ENCODE data around the gene NEK8. TPM values are rescaled to one million over a fixed set of nuclear protein-coding genes. Genes with fewer than 3 reads are reported as not detected.

The NEK8 gene
- total RNA-seq, 4 donors from 2014 or later = 2.8 to 6.0 (median 3.5) TPM

DNA sequence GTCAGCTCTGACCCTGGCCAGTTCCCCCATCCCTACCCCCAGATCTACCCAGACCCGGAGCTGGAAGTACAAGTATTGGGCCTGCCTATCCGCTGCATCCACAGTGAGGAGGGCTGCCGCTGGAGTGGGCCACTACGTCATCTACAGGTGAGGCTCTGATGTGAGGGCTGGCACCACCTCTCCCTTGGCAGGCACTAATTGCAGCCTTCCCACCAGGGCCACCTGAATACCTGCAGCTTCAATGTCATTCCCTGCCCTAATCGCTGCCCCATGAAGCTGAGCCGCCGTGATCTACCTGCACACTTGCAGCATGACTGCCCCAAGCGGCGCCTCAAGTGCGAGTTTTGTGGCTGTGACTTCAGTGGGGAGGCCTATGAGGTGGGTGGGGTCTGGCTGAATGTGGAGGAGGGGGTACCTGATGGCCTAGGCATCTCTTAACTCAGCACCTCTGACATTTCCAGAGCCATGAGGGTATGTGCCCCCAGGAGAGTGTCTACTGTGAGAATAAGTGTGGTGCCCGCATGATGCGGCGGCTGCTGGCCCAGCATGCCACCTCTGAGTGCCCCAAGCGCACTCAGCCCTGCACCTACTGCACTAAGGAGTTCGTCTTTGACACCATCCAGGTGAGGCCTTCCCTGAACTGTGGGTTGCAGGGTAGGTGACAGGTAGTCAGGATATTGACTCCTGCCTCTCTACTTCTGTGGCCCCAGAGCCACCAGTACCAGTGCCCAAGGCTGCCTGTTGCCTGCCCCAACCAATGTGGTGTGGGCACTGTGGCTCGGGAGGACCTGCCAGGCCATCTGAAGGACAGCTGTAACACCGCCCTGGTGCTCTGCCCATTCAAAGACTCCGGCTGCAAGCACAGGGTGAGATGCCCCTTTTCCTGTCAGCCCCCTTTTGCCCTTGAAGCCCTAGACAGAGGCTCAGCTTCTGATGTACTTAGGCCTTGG lies 19.5 kb downstream of the NEK8 start:
- H3K9me3 ChIP-seq = no peaks in the 10 kb centered on the region
- H3K4me3 ChIP-seq = no peak overlapping the region
- WGBS, 2 donors = 81 to 83% methylated on average over 12 to 16 of the region's 18 CpGs
- DNase-seq (ENCODE audit: low spot score in 2 of 2) = no peak
- peaks cover 0 to 69% (median 32%) of the 10 kb centered on the region in 4 donors for H3K4me1 ChIP-seq
- H3K36me3 ChIP-seq = peaks cover 0 to 49% (median 0%) of the 10 kb centered on the region in 3 donors
- peak overlapping the region in 3 of 4 donors; percentile 93 to 100 (median 99) for H3K27ac ChIP-seq
- H3K27me3 ChIP-seq = no peaks in the 10 kb centered on the region
- TF ChIP-seq POLR2A (IDR thresholded peaks at IDR 0.05) = no peak
- TF ChIP-seq EP300 (IDR thresholded peaks at IDR 0.05) = no peak
- TF ChIP-seq, protein P1, sequence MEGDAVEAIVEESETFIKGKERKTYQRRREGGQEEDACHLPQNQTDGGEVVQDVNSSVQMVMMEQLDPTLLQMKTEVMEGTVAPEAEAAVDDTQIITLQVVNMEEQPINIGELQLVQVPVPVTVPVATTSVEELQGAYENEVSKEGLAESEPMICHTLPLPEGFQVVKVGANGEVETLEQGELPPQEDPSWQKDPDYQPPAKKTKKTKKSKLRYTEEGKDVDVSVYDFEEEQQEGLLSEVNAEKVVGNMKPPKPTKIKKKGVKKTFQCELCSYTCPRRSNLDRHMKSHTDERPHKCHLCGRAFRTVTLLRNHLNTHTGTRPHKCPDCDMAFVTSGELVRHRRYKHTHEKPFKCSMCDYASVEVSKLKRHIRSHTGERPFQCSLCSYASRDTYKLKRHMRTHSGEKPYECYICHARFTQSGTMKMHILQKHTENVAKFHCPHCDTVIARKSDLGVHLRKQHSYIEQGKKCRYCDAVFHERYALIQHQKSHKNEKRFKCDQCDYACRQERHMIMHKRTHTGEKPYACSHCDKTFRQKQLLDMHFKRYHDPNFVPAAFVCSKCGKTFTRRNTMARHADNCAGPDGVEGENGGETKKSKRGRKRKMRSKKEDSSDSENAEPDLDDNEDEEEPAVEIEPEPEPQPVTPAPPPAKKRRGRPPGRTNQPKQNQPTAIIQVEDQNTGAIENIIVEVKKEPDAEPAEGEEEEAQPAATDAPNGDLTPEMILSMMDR (IDR thresholded peaks at IDR 0.05) = no peak

DNA sequence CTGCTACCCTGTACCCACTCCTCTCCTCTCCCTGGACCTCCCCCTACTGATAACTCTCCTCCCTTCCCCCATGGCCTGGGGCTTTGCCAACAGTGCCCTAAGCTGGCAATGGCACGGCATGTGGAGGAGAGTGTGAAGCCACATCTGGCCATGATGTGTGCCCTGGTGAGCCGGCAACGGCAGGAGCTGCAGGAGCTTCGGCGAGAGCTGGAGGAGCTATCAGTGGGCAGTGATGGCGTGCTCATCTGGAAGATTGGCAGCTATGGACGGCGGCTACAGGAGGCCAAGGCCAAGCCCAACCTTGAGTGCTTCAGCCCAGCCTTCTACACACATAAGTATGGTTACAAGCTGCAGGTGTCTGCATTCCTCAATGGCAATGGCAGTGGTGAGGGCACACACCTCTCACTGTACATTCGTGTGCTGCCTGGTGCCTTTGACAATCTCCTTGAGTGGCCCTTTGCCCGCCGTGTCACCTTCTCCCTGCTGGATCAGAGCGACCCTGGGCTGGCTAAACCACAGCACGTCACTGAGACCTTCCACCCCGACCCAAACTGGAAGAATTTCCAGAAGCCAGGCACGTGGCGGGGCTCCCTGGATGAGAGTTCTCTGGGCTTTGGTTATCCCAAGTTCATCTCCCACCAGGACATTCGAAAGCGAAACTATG lies 20.4 kb downstream of the NEK8 start:
- WGBS, 2 donors = 58 to 66% methylated on average over 17 to 18 of the region's 18 CpGs
- Histone ChIP-seq H3K4me3 (no peak overlapping the region), H3K27ac (peak overlapping the region in 3 of 4 donors; percentile 52 to 93 (median 72)), H3K9me3 (no peaks in the 10 kb centered on the region), H3K4me1 (peaks cover 0 to 64% (median 28%) of the 10 kb centered on the region in 4 donors), H3K36me3 (peaks cover 0 to 49% (median 0%) of the 10 kb centered on the region in 3 donors), H3K27me3 (no peaks in the 10 kb centered on the region)
- no peak for DNase-seq (ENCODE audit: low spot score in 2 of 2)
- TF ChIP-seq POLR2A (IDR thresholded peaks at IDR 0.05) (no peak), EP300 (IDR thresholded peaks at IDR 0.05) (no peak)
- TF ChIP-seq, protein P1 (IDR thresholded peaks at IDR 0.05) = no peak

DNA sequence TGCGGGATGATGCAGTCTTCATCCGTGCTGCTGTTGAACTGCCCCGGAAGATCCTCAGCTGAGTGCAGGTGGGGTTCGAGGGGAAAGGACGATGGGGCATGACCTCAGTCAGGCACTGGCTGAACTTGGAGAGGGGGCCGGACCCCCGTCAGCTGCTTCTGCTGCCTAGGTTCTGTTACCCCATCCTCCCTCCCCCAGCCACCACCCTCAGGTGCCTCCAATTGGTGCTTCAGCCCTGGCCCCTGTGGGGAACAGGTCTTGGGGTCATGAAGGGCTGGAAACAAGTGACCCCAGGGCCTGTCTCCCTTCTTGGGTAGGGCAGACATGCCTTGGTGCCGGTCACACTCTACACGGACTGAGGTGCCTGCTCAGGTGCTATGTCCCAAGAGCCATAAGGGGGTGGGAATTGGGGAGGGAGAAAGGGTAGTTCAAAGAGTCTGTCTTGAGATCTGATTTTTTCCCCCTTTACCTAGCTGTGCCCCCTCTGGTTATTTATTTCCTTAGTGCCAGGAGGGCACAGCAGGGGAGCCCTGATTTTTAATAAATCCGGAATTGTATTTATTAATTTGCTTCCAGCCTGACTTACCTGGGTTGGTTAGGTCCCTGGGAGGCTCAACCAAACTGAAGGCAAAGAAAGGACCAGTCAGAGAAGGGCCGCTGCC lies 21.1 kb downstream of the NEK8 start:
- WGBS, 2 donors = 40 to 60% methylated on average over 9 to 11 of the region's 11 CpGs
- no peaks in the 10 kb centered on the region for H3K27me3 ChIP-seq
- peaks cover 0 to 62% (median 28%) of the 10 kb centered on the region in 4 donors for H3K4me1 ChIP-seq
- TF ChIP-seq EP300 (IDR thresholded peaks at IDR 0.05) = no peak
- no peak for TF ChIP-seq POLR2A (IDR thresholded peaks at IDR 0.05)
- H3K9me3 ChIP-seq = no peaks in the 10 kb centered on the region
- no peak for DNase-seq (ENCODE audit: low spot score in 2 of 2)
- H3K4me3 ChIP-seq = no peak overlapping the region
- H3K27ac ChIP-seq = peak overlapping the region in 3 of 4 donors; percentile 52 to 72 (median 61)
- peaks cover 0 to 49% (median 0%) of the 10 kb centered on the region in 3 donors for H3K36me3 ChIP-seq

DNA sequence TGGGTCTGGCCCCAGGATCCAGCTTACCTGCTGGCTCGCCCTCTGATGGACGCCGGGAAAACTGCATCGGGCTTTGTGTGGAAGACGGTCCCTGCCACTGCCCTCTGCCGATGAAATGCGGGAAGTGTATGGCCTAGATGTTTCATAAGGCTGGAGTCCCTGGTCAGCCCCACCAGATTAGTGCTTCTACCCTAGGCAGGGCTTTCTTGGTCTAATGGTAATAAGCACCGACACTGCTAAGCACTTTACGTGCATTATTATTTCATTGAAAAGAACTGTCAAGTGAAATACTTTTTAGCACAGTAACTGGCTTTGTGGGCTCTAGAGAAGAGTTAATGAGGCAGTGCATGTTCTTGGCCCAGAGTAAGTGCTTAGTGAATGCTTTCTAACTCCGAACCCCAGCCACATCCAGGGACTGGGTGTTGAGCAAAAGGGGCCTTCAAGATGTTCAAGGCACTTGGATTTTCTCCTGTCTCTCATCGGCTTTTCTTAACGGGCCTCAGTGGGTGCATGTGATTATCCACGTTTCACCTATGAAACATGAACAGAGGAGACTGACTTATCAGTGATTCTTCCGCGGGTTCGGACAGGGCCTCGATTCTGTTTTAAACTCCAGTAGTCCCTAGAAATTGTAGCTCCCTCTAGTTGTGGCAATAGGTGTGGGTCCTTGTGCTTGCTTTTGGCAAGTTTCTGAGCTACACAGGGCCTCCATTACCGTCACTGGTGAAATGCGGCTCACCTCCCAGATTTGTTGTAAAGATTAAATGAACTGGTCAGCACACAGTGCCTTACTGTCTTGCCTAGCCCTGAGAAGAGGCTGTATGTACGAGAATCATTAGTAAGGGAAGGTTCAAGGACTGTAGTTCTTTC lies 21.8 kb downstream of the NEK8 start:
- peak; percentile 96 to 98 for DNase-seq (ENCODE audit: low spot score in 2 of 2)
- TF ChIP-seq POLR2A (IDR thresholded peaks at IDR 0.05) (no peak), EP300 (IDR thresholded peaks at IDR 0.05) (peak; percentile 28 to 72)
- TF ChIP-seq, protein P1 (IDR thresholded peaks at IDR 0.05) = peak; percentile 99 to 100 (median 99)
- WGBS, 2 donors = 34 to 35% methylated on average over 20 of the region's 20 CpGs
- no peaks in the 10 kb centered on the region for H3K27me3 ChIP-seq
- H3K4me1 ChIP-seq = peaks cover 0 to 59% (median 24%) of the 10 kb centered on the region in 4 donors
- peaks cover 0 to 49% (median 0%) of the 10 kb centered on the region in 3 donors for H3K36me3 ChIP-seq
- no peaks in the 10 kb centered on the region for H3K9me3 ChIP-seq
- peak overlapping the region in 1 of 4 donors; percentile 61 for H3K27ac ChIP-seq
- H3K4me3 ChIP-seq = no peak overlapping the region
